ENCODE results near the gene FGD4.
"Not testable (repeated sequence)": the region's sequence is repeated elsewhere in the genome, so short reads cannot be mapped to it uniquely, and the experiment has no call there.

FGD4 gene

DNA sequence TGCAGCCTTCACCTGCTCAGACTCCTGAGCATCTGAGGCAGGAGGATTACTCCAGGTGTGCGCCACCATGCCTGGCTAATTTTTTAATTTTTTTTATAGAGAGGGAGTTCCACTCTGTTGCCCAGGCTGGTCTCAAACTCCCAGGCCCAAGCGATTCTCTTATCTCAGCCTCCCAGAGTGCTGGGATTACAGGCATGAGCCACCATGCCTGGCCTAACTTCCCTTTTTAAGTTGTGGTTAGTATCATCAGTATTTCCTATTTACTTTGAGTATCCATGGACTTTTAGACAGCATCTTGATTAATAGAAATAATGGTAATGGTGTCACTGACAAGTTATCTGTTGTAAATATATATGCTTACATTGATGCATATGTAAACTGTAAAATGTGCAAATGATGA lies 116.9 kb downstream of the FGD4 start:
- no peak for DNase-seq (ENCODE audit: low read depth in 1 of 2, low spot score in 1 of 2)

- DNase-seq (ENCODE audit: low read depth in 1 of 2, low spot score in 1 of 2), result no peak
Observed at GRCh38 chr12:32517966-32518365, 118.6 kb downstream of the FGD4 start.

DNA sequence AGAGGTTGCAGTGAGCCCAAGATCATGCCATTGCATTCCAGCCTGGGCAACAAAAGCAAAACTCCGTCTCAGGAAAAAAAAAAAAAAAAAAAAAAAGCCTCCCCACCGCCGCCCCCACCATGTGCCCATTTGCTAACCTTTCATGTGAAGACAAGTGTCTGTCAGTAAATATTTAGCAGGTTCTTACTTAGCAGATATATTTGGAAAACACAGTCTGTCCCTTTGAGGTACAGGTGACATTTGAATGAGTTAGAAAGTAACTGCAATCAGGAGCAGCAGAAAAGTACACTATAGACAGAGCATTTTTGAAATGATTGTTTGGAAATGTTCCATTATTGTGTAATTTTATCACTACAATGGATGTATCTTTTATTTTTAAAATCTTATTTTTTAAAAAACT lies 119.7 kb downstream of the FGD4 start:
- no peak for DNase-seq (ENCODE audit: low read depth in 1 of 2, low spot score in 1 of 2)

- no peak for DNase-seq (ENCODE audit: low read depth in 1 of 2, low spot score in 1 of 2)
Observed at GRCh38 chr12:32522331-32523221, 123.2 kb downstream of the FGD4 start.

GRCh38 chr12:32525802-32526201 lies 126.4 kb downstream of the FGD4 start:
- DNase-seq (ENCODE audit: low read depth in 1 of 2, low spot score in 1 of 2), result not testable (repeated sequence)

DNA sequence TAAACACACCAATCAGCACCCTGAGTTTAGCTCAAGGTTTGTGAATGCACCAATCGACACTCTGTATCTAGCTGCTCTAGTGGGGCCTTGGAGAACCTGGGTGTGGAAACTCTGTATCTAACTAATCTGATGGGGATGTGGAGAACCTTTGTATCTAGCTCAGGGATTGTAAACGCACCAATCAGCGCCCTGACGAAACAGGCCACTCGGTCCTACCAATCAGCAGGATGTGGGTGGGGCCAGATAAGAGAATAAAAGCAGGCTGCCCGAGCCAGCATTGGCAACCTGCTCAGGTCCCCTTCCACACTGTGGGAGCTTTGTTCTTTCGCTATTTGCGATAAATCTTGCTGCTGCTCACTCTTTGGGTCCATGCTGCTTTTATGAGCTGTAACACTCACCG lies 127.0 kb downstream of the FGD4 start:
- DNase-seq (ENCODE audit: low read depth in 1 of 2, low spot score in 1 of 2), result not testable (repeated sequence)

DNA sequence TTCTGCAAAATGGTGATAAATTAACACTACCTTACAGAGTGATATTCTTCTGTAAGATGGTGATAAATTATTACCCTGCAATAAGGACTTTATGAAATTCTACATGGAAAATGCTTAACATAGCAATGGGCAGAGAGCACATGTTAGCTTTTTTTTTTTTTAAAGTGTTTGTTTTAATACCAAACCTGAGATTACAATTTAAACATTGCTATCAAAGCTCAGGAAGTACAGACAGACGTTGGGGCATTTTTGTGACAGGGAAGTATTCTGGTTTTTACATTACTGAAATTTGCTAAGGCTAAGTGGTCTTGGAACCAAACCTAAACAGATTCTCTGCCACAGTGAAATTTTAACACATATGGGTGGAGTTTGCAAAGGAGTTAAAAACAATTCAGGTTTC lies 133.1 kb downstream of the FGD4 start:
- no peak for DNase-seq (ENCODE audit: low read depth in 1 of 2, low spot score in 1 of 2)

- no peak for DNase-seq (ENCODE audit: low read depth in 1 of 2, low spot score in 1 of 2)
Observed at GRCh38 chr12:32532951-32533350, 133.6 kb downstream of the FGD4 start.

DNA sequence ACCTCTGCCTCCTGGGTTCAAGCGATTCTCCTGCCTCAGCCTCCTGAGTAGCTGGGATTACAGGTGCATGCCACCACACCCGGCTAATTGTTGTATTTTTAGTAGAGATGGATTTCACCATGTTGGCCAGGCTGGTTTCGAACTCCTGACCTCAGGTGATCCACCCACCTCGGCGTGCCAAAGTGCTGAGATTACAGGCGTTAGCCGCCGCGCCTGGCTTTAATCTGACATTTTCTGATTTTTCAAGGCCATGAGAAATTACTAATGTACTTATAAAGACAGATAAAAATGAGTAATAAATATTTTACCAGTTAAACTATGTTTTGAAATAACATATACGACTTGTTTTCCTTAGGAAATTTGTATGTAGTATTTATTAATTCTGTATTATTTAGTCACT lies 134.1 kb downstream of the FGD4 start:
- not testable (repeated sequence) for DNase-seq (ENCODE audit: low read depth in 1 of 2, low spot score in 1 of 2)

- no peak for DNase-seq (ENCODE audit: low read depth in 1 of 2, low spot score in 1 of 2)
Observed at GRCh38 chr12:32533971-32534590, 134.7 kb downstream of the FGD4 start.

DNA sequence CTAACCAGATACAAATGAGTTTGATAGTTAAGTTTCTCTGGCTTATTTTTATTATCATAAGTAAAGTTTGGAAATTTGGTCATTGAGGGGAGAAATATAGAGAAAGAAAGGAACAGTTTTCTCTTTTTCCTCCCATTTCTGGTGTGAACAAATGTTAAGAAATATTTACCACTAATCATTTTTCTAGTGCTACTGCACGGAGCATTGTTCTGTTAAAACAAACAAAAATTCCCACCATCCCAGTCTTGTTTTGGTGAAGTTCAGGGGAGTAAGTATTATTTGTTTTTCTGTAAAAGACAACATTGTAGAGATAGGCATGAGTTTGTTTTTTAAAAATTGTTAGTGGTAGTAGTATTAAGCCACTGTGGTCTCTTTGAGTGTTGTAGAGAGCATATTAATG lies 135.3 kb downstream of the FGD4 start:
- DNase-seq (ENCODE audit: low read depth in 1 of 2, low spot score in 1 of 2), result no peak

- DNase-seq (ENCODE audit: low read depth in 1 of 2, low spot score in 1 of 2), result no peak
Observed at GRCh38 chr12:32535288-32535999, 136.1 kb downstream of the FGD4 start.

GRCh38 chr12:32536000-32536345 lies 136.6 kb downstream of the FGD4 start:
- DNase-seq (ENCODE audit: low read depth in 1 of 2, low spot score in 1 of 2), result no peak

DNA sequence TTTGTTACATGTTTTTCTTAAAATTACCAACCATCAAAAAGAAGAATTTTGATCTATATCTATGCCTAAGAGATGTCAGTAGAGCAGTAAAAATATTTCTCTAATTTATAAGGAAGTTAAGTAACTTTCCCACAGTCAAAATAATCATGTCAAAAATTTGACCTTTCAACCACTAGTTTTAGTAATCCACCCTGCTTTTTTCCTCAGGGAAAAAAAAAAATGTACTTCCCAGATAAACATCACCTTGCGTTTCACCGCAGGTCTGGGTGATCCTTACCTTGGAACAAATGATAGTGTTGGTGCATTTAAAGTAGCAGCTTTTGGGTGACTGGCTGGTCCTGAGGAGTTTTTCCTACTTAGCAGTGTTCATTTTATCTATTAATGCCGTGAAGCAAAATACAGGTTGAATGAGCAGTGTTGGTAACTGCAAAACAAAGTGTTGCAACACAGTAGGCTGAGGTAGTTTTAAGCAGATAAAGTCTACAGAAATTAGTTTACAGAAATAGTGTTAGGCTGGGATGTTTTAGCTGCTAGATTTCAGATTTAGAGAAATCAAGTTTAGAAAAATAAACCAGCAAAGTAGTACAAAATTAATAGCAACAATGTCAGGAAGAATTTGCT lies 142.5 kb downstream of the FGD4 start:
- no peak for DNase-seq (ENCODE audit: low read depth in 1 of 2, low spot score in 1 of 2)

- DNase-seq (ENCODE audit: low read depth in 1 of 2, low spot score in 1 of 2), result no peak
Observed at GRCh38 chr12:32542428-32543229, 143.3 kb downstream of the FGD4 start.

DNA sequence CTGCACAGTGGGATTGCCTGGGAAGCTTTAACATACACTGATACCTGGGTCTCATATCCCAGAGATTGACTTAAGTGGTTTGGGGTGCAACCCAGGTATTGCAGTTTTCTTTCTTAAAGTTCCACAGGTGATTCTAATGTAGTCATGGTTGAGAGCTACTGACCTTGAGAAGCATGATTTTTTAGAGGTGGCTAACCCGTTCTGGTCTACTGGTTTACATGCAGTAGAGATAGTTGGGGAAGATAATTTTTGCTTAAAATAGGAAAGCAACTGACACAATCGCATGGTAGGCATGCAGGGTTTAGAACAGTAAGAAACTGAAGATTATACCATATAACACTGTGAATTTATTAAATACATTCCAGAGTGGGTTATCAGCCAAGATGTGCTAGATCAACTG lies 145.5 kb downstream of the FGD4 start:
- no peak for DNase-seq (ENCODE audit: low read depth in 1 of 2, low spot score in 1 of 2)

DNA sequence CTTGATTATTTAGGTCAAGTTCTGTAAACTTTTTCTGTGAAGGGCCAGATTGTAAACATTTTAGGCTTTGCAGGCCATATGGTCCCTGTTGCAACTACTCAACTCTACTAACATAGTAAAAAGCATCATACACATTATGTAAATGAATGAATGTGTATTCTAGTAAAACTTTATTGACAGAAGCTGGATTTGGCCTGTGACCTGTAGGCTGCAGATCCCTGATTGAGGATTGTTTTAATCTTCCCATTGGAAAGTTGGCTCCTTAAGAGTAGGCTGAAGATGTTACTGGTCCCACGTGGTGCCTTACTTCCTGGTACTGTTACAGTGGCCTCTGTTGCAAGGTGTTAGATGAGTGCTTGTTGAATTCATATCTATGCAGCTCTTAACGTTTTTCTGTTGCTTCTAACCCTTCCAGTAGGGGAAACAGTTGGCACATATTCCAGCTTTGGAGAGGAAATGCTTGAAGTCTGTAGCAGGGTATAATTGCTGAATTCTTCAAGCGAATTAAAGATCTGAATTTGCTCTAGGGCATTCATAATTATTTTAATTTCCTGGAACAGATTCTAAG lies 146.1 kb downstream of the FGD4 start:
- no peak for DNase-seq (ENCODE audit: low read depth in 1 of 2, low spot score in 1 of 2)

DNA sequence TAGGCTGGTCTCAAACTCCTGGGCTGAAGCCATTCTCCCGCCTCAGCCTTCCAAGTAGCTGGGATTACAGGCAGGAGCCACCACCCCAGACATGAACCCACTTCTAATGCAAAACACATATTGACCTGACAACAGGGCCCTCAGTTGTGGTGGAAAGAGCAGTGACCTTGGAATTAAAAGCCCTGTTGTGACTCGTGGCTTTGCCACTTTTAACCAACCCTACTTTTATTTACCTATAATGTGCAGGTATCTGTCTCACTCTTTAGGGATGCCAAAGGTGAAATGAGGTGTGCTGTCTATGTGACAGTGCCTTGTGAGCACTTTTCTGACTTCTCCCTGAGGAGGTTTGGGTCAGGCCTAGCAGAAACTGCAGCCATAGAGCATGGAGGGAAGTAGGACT lies 146.9 kb downstream of the FGD4 start:
- no peak for DNase-seq (ENCODE audit: low read depth in 1 of 2, low spot score in 1 of 2)

GRCh38 chr12:32548691-32549281 lies 149.4 kb downstream of the FGD4 start:
- DNase-seq (ENCODE audit: low read depth in 1 of 2, low spot score in 1 of 2), result no peak

DNA sequence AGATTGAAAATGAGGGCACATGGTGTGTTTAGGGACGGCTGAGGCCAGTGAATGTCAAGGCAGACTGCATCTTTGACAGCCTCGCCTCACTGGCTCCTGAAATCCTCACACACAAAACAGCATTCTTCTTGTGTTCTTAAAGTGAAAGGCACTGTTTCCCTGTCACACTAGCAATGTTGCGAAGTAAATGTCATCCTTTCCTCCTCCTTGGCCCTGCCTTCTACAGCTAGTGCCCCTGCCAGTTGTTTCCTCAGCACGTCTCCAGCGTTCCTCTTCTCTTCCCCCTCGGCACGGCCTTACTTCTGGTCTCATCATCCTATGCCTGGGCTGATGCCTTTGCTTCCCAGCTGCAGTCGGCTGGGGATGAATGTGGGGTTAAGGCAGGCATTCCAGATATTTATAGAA lies 150.3 kb downstream of the FGD4 start:
- no peak for DNase-seq (ENCODE audit: low read depth in 1 of 2, low spot score in 1 of 2)

All from activated T-helper 1 cell treated with anti-CD3 and anti-CD28 coated beads, Interleukin-2, amount 50 U/mL, for 16 hours (primary cell).